ENCODE results near the gene EPHB4.

The EPHB4 gene

GRCh38 chr7:100827330-100828226, at the start of gene EPHB4:
EPHB4 (minus strand) TSS chr7:100827523; CDS start chr7:100827030, 493 bp downstream.
- DNase-seq (ENCODE audit: low read depth): peak; percentile 97

GRCh38 chr7:100875356-100875751, 48.0 kb upstream of the EPHB4 start:
- H3K9ac ChIP-seq (ENCODE audit: low read length): peak overlapping the region; percentile 98
- no peaks in the 10 kb centered on the region for H3K9me3 ChIP-seq (ENCODE audit: control insufficient read depth, low read length)
- peaks cover 48% of the 10 kb centered on the region for H3K36me3 ChIP-seq (ENCODE audit: control insufficient read depth, insufficient read depth, low read length, severe bottlenecking)
- DNase-seq (ENCODE audit: low read depth): peak; percentile 62
- H3K27me3 ChIP-seq (replicated peaks; ENCODE audit: control insufficient read depth, insufficient read depth, low read length): no peaks in the 10 kb centered on the region
- peaks cover 26% of the 10 kb centered on the region for H3K4me1 ChIP-seq (ENCODE audit: control insufficient read depth, insufficient read depth, low read length)
- peak overlapping the region; percentile 98 for H3K4me3 ChIP-seq (ENCODE audit: low read length)

More at GRCh38 chr7:100827330-100828226, at the start of gene EPHB4:
- Histone ChIP-seq H3K4me1 (ENCODE audit: control insufficient read depth, insufficient read depth, low read length) (peaks cover 15% of the 10 kb centered on the region), H3K4me3 (ENCODE audit: low read length) (peak within 1 kb of the TSS; percentile 85), H3K9me3 (ENCODE audit: control insufficient read depth, low read length) (no peaks in the 10 kb centered on the region), H3K9ac (ENCODE audit: low read length) (peak within 1 kb of the TSS; percentile 80), H3K36me3 (ENCODE audit: control insufficient read depth, insufficient read depth, low read length, severe bottlenecking) (no peaks in the 10 kb centered on the region), H3K27me3 (replicated peaks; ENCODE audit: control insufficient read depth, insufficient read depth, low read length) (no peaks in the 10 kb centered on the region)

GRCh38 chr7:100874577-100875355, 47.4 kb upstream of the EPHB4 start, which contains the start of gene SRRT:
SRRT (plus strand) TSS chr7:100875103; CDS start chr7:100875591, 488 bp downstream.
- H3K36me3 ChIP-seq (ENCODE audit: control insufficient read depth, insufficient read depth, low read length, severe bottlenecking): peaks cover 53% of the 10 kb centered on the region

GRCh38 chr7:100874300-100874576, 46.9 kb upstream of the EPHB4 start:
- Histone ChIP-seq H3K27me3 (replicated peaks; ENCODE audit: control insufficient read depth, insufficient read depth, low read length) (no peaks in the 10 kb centered on the region), H3K36me3 (ENCODE audit: control insufficient read depth, insufficient read depth, low read length, severe bottlenecking) (peaks cover 52% of the 10 kb centered on the region), H3K4me1 (ENCODE audit: control insufficient read depth, insufficient read depth, low read length) (peaks cover 26% of the 10 kb centered on the region), H3K9ac (ENCODE audit: low read length) (peak overlapping the region; percentile 98), H3K9me3 (ENCODE audit: control insufficient read depth, low read length) (no peaks in the 10 kb centered on the region), H3K4me3 (ENCODE audit: low read length) (peak overlapping the region; percentile 98)
- no peak for DNase-seq (ENCODE audit: low read depth)

More at GRCh38 chr7:100874577-100875355, 47.4 kb upstream of the EPHB4 start, which contains the start of gene SRRT:
- no peaks in the 10 kb centered on the region for H3K9me3 ChIP-seq (ENCODE audit: control insufficient read depth, low read length)
- peak within 1 kb of the TSS; percentile 98 for H3K4me3 ChIP-seq (ENCODE audit: low read length)
- peaks cover 26% of the 10 kb centered on the region for H3K4me1 ChIP-seq (ENCODE audit: control insufficient read depth, insufficient read depth, low read length)
- peak; percentile 100 for DNase-seq (ENCODE audit: low read depth)
- H3K9ac ChIP-seq (ENCODE audit: low read length): peak within 1 kb of the TSS; percentile 98
- H3K27me3 ChIP-seq (replicated peaks; ENCODE audit: control insufficient read depth, insufficient read depth, low read length): no peaks in the 10 kb centered on the region

GRCh38 chr7:100873599-100874299, 46.4 kb upstream of the EPHB4 start:
- no peak for DNase-seq (ENCODE audit: low read depth)
- Histone ChIP-seq H3K9me3 (ENCODE audit: control insufficient read depth, low read length) (no peaks in the 10 kb centered on the region), H3K36me3 (ENCODE audit: control insufficient read depth, insufficient read depth, low read length, severe bottlenecking) (peaks cover 48% of the 10 kb centered on the region), H3K4me3 (ENCODE audit: low read length) (peak overlapping the region; percentile 98), H3K4me1 (ENCODE audit: control insufficient read depth, insufficient read depth, low read length) (peaks cover 31% of the 10 kb centered on the region), H3K27me3 (replicated peaks; ENCODE audit: control insufficient read depth, insufficient read depth, low read length) (no peaks in the 10 kb centered on the region), H3K9ac (ENCODE audit: low read length) (peak overlapping the region; percentile 98)

GRCh38 chr7:100867776-100868485, 40.6 kb upstream of the EPHB4 start:
- H3K9me3 ChIP-seq (ENCODE audit: control insufficient read depth, low read length): no peaks in the 10 kb centered on the region
- peak overlapping the region; percentile 99 for H3K9ac ChIP-seq (ENCODE audit: low read length)
- DNase-seq (ENCODE audit: low read depth): peak; percentile 25
- H3K27me3 ChIP-seq (replicated peaks; ENCODE audit: control insufficient read depth, insufficient read depth, low read length): no peaks in the 10 kb centered on the region
- H3K4me3 ChIP-seq (ENCODE audit: low read length): peak overlapping the region; percentile 93
- H3K36me3 ChIP-seq (ENCODE audit: control insufficient read depth, insufficient read depth, low read length, severe bottlenecking): peaks cover 30% of the 10 kb centered on the region
- peaks cover 22% of the 10 kb centered on the region for H3K4me1 ChIP-seq (ENCODE audit: control insufficient read depth, insufficient read depth, low read length)

- Histone ChIP-seq H3K4me1 (ENCODE audit: control insufficient read depth, insufficient read depth, low read length) (peaks cover 22% of the 10 kb centered on the region), H3K9ac (ENCODE audit: low read length) (peak within 1 kb of the TSS; percentile 99), H3K9me3 (ENCODE audit: control insufficient read depth, low read length) (no peaks in the 10 kb centered on the region), H3K36me3 (ENCODE audit: control insufficient read depth, insufficient read depth, low read length, severe bottlenecking) (peaks cover 25% of the 10 kb centered on the region), H3K4me3 (ENCODE audit: low read length) (peak within 1 kb of the TSS; percentile 93), H3K27me3 (replicated peaks; ENCODE audit: control insufficient read depth, insufficient read depth, low read length) (no peaks in the 10 kb centered on the region)
- peak; percentile 96 for DNase-seq (ENCODE audit: low read depth)
Measured at GRCh38 chr7:100867040-100867775, 39.9 kb upstream of the EPHB4 start, which contains the start of gene TRIP6. TRIP6 (plus strand) TSS chr7:100867387; CDS start chr7:100867498, 111 bp downstream.

GRCh38 chr7:100866729-100867039, 39.4 kb upstream of the EPHB4 start:
- Histone ChIP-seq H3K4me1 (ENCODE audit: control insufficient read depth, insufficient read depth, low read length) (peaks cover 22% of the 10 kb centered on the region), H3K9ac (ENCODE audit: low read length) (peak overlapping the region; percentile 99), H3K9me3 (ENCODE audit: control insufficient read depth, low read length) (no peaks in the 10 kb centered on the region), H3K4me3 (ENCODE audit: low read length) (peak overlapping the region; percentile 93), H3K36me3 (ENCODE audit: control insufficient read depth, insufficient read depth, low read length, severe bottlenecking) (peaks cover 21% of the 10 kb centered on the region), H3K27me3 (replicated peaks; ENCODE audit: control insufficient read depth, insufficient read depth, low read length) (no peaks in the 10 kb centered on the region)
- no peak for DNase-seq (ENCODE audit: low read depth)

- peak overlapping the region; percentile 99 for H3K9ac ChIP-seq (ENCODE audit: low read length)
- H3K9me3 ChIP-seq (ENCODE audit: control insufficient read depth, low read length): no peaks in the 10 kb centered on the region
- H3K4me1 ChIP-seq (ENCODE audit: control insufficient read depth, insufficient read depth, low read length): peaks cover 22% of the 10 kb centered on the region
- H3K4me3 ChIP-seq (ENCODE audit: low read length): no peak overlapping the region
- DNase-seq (ENCODE audit: low read depth): no peak
- peaks cover 21% of the 10 kb centered on the region for H3K36me3 ChIP-seq (ENCODE audit: control insufficient read depth, insufficient read depth, low read length, severe bottlenecking)
- no peaks in the 10 kb centered on the region for H3K27me3 ChIP-seq (replicated peaks; ENCODE audit: control insufficient read depth, insufficient read depth, low read length)
Measured at GRCh38 chr7:100865938-100866728, 38.8 kb upstream of the EPHB4 start.

Data from adipocyte (in vitro differentiated cells).